ENCODE data around the gene FETUB. TPM values are rescaled to one million over a fixed set of nuclear protein-coding genes. Genes with fewer than 3 reads are reported as not detected.
"Not testable (repeated sequence)": the region's sequence is repeated elsewhere in the genome, so short reads cannot be mapped to it uniquely, and the experiment has no call there.

The FETUB gene
- total and polyA plus RNA-seq, 4 donors = not detected

DNA sequence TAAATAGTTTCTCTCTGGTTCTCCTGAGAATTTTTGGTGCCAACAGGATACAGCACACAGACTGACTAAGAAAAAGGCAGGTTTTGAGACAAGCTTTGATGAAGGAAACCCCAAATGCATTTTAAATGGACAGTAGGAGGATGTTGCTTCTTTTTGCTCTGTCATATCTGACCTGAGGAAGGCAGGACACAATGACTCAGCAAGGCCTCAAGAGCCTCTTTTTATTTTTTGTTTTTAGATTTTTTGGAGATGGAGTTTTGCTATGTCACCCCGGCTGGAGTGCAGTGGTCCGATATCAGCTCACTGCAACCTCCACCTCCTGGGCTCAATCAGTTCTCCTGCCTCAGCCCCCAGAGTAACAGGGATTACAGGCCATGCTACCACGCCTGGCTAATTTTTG, 60.1 kb downstream of the FETUB start:
- Histone ChIP-seq H3K4me3 (no peak overlapping the region), H3K27me3 (ENCODE audit: control insufficient read depth in 3 of 3, insufficient read depth in 3 of 3, low read length in 2 of 3) (peaks cover 0 to 3% (median 2%) of the 10 kb centered on the region in 3 donors), H3K27ac (ENCODE audit: low read depth in 1 of 2, low read length in 1 of 2) (no peak overlapping the region), H3K9ac (ENCODE audit: insufficient read depth in 1 of 2, low read length in 2 of 2) (no peak overlapping the region), H3K9me3 (ENCODE audit: control insufficient read depth in 4 of 4, insufficient read depth in 3 of 4, low read length in 3 of 4) (no peaks in the 10 kb centered on the region), H3K4me1 (ENCODE audit: control insufficient read depth in 5 of 5, insufficient read depth in 5 of 5, low read length in 5 of 5) (peaks cover 0 to 3% (median 0%) of the 10 kb centered on the region in 5 donors), H3K36me3 (ENCODE audit: control insufficient read depth in 4 of 4, insufficient read depth in 4 of 4, low read length in 4 of 4) (no peaks in the 10 kb centered on the region)
- 80 to 81% methylated on average over 3 of the region's 3 CpGs for WGBS, 2 donors
- no peak for DNase-seq
- TF ChIP-seq, protein P1, sequence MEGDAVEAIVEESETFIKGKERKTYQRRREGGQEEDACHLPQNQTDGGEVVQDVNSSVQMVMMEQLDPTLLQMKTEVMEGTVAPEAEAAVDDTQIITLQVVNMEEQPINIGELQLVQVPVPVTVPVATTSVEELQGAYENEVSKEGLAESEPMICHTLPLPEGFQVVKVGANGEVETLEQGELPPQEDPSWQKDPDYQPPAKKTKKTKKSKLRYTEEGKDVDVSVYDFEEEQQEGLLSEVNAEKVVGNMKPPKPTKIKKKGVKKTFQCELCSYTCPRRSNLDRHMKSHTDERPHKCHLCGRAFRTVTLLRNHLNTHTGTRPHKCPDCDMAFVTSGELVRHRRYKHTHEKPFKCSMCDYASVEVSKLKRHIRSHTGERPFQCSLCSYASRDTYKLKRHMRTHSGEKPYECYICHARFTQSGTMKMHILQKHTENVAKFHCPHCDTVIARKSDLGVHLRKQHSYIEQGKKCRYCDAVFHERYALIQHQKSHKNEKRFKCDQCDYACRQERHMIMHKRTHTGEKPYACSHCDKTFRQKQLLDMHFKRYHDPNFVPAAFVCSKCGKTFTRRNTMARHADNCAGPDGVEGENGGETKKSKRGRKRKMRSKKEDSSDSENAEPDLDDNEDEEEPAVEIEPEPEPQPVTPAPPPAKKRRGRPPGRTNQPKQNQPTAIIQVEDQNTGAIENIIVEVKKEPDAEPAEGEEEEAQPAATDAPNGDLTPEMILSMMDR (IDR thresholded peaks at IDR 0.05; ENCODE audit: control extremely low read depth, extremely low read depth) = no peak
- no peak for ATAC-seq (ENCODE audit: insufficient read depth, low FRiP score)

DNA sequence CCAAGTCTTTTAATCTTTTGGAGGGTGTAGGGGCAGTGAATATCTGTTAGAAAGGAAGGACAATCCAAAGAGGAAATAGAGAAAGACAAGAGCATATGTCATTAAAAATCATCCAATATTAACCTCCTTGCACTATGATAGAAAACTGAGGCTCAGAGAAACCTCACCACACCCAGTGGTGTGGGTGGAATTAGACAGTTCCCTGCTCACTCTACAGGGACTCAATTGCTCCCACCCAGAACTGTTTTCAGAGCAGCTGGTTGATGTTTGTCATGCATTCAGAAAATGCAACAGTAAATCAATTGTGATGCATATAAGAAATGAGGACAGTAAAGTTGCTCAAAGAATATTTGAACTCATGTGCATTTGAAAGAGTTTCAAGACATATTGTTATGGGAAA, 62.3 kb downstream of the FETUB start:
- not testable (repeated sequence) for H3K4me3 ChIP-seq; H3K9ac ChIP-seq (ENCODE audit: insufficient read depth in 1 of 2, low read length in 2 of 2); ATAC-seq (ENCODE audit: insufficient read depth, low FRiP score); H3K36me3 ChIP-seq (ENCODE audit: control insufficient read depth in 4 of 4, insufficient read depth in 4 of 4, low read length in 4 of 4); H3K27me3 ChIP-seq (ENCODE audit: control insufficient read depth in 3 of 3, insufficient read depth in 3 of 3, low read length in 2 of 3); H3K27ac ChIP-seq (ENCODE audit: low read depth in 1 of 2, low read length in 1 of 2); DNase-seq; H3K9me3 ChIP-seq (ENCODE audit: control insufficient read depth in 4 of 4, insufficient read depth in 3 of 4, low read length in 3 of 4); H3K4me1 ChIP-seq (ENCODE audit: control insufficient read depth in 5 of 5, insufficient read depth in 5 of 5, low read length in 5 of 5)

Small RNA genes lying within 50 kb of the gene (small RNA-seq; reads per million reads assigned to genes)
- gene RF00017 (ENCODE audit: low replicate concordance) = not detected

Other genes starting within 250 kb of the FETUB start
- 1 to 10 TPM; 2.5 to 3.2 TPM for gene CRYGS, start 96.0 kb upstream of the FETUB start, total RNA-seq
- 1 to 10 TPM; 1.2 to 5.8 TPM for gene CRYGS, start 96.0 kb upstream of the FETUB start, polyA plus RNA-seq
- 10 to 100 TPM in 1 of 2 donors, 1 to 10 TPM in 1; 9.4 to 17.3 TPM for gene TBCCD1, start 73.1 kb upstream of the FETUB start, total RNA-seq
- 1 to 10 TPM; 3.2 to 5.5 TPM for gene TBCCD1, start 73.1 kb upstream of the FETUB start, polyA plus RNA-seq
- 10 to 100 TPM; 46.1 to 57.6 TPM for gene DNAJB11, start 69.7 kb upstream of the FETUB start, total RNA-seq
- gene DNAJB11, start 69.7 kb upstream of the FETUB start, polyA plus RNA-seq = 100 to 1,000 TPM in 1 of 2 donors, 10 to 100 TPM in 1; 48.3 to 109 TPM
- gene AHSG, start 27.3 kb upstream of the FETUB start, total RNA-seq = under 1 TPM; 0.20 to 0.92 TPM
- gene AHSG, start 27.3 kb upstream of the FETUB start, polyA plus RNA-seq = under 1 TPM in 1 of 2 donors, not detected in 1; 0.03 TPM
- gene HRG, start 25.6 kb downstream of the FETUB start, total RNA-seq = under 1 TPM in 1 of 2 donors, not detected in 1; 0.15 TPM
- not detected for gene HRG, start 25.6 kb downstream of the FETUB start, polyA plus RNA-seq
- gene KNG1, start 77.0 kb downstream of the FETUB start, total RNA-seq = under 1 TPM; 0.15 to 0.23 TPM
- under 1 TPM; 0.07 to 0.10 TPM for gene KNG1, start 77.0 kb downstream of the FETUB start, polyA plus RNA-seq
- gene EIF4A2, start 143.2 kb downstream of the FETUB start, total RNA-seq = 100 to 1,000 TPM; 235 to 683 TPM
- gene EIF4A2, start 143.2 kb downstream of the FETUB start, polyA plus RNA-seq = 100 to 1,000 TPM; 252 to 372 TPM
- gene RFC4, start 166.1 kb downstream of the FETUB start, total RNA-seq = 10 to 100 TPM; 12.2 to 16.9 TPM
- gene RFC4, start 166.1 kb downstream of the FETUB start, polyA plus RNA-seq = 10 to 100 TPM; 12.9 to 13.7 TPM
- under 1 TPM in 1 of 2 donors, not detected in 1; 0.09 TPM for gene ADIPOQ, start 202.3 kb downstream of the FETUB start, total RNA-seq
- gene ADIPOQ, start 202.3 kb downstream of the FETUB start, polyA plus RNA-seq = under 1 TPM in 1 of 2 donors, not detected in 1; 0.01 TPM